HepG2 (cell line): ENCODE measurements around the gene COLEC12. TPM values are rescaled to one million over a fixed set of nuclear protein-coding genes. Genes with fewer than 3 reads are reported as not detected.

ENCODE experiments used
- ATAC-seq: fragments of 200-7000 bp; cut with Tn5 transposase; 3 replicates; pipeline ENCODE4 v1.9.1; 2020; ENCODE audit warnings: mild to moderate bottlenecking, moderate library complexity
- BruUV-seq: library from RNA; stranded (reverse); fragments of 400-500 nt; replicated peaks from 2 replicates; lab custom pipeline; 2021; lab: Mats Ljungman, UMichigan
- CTCF ChIA-PET: fragments of 300-600 bp; formaldehyde crosslinking; extraction: SDS; loops from one replicate; lab custom pipeline; 2021; ENCODE audit warnings: low total read pairs, inconsistent platforms, low intra/inter-chr PET ratio; lab: Yijun Ruan, JAX
- POLR2A ChIA-PET: fragments of 350-600 bp; sonication (Branson Sonifier 250); formaldehyde crosslinking; loops from one replicate; lab custom pipeline; 2020; ENCODE audit warnings: antibody characterized with exemption, inconsistent platforms; lab: Yijun Ruan, JAX
- DNase-seq: peaks from one replicate; pipeline ENCODE4 v3.0.0-alpha.2; 2015; ENCODE audit warnings: low spot score
- FAIRE-seq: peaks from 3 replicates; lab custom pipeline; 2011; peaks lifted over from hg19 to GRCh38; lab: Jason Lieb, UNC
- H2AFZ ChIP-seq: one replicate; pipeline ENCODE4 v1.6.1; 2011; ENCODE audit warnings: low read length, inconsistent platforms
- H3K27ac ChIP-seq: fragments of 300-600 bp; 3 replicates; pipeline ENCODE4 v1.8.0; 2011; ENCODE audit warnings: mixed run types, mild to moderate bottlenecking, mixed read lengths, low read length, inconsistent platforms; ENCODE audit not compliant: insufficient read depth; ENCODE audit errors: extremely low read length
- H3K27me3 ChIP-seq, 2 experiments: fragments of 200-600 bp in 1 of 2; 2 replicates in 1 of 2; 3 replicates in 1 of 2; pipeline versions ENCODE4 v1.6.0 to v1.8.0; 2011; ENCODE audit warnings: low read length in 2 of 2, mild to moderate bottlenecking in 2 of 2, moderate library complexity in 2 of 2, inconsistent platforms in 1 of 2; ENCODE audit not compliant: insufficient read depth in 2 of 2, control insufficient read depth in 1 of 2
- H3K36me3 ChIP-seq, 2 experiments: fragments of 200-600 bp in 1 of 2; replicated peaks in 1 of 2; 2 replicates in 1 of 2; 3 replicates in 1 of 2; pipeline versions ENCODE4 v1.5.1 to v1.8.0; 2011; ENCODE audit warnings: low read length in 2 of 2, inconsistent platforms in 1 of 2; ENCODE audit not compliant: insufficient read depth in 2 of 2, control insufficient read depth in 1 of 2
- H3K4me1 ChIP-seq: 2 replicates; pipeline ENCODE4 v1.5.1; 2012; ENCODE audit warnings: low read length, inconsistent platforms; ENCODE audit not compliant: insufficient read depth
- H3K4me2 ChIP-seq: 2 replicates; pipeline ENCODE4 v1.6.0; 2011; ENCODE audit warnings: low read depth, low read length, inconsistent platforms
- H3K4me3 ChIP-seq, 3 experiments: fragments of 200-600 bp in 1 of 3; sonication (generic), shearing (Covaris generic) in 1 of 3; replicated peaks in 1 of 3; 2 replicates each; pipeline ENCODE4 v1.5.1; 2011 to 2016; ENCODE audit warnings: low read length in 3 of 3, inconsistent platforms in 2 of 3, low read depth in 2 of 3, mild to moderate bottlenecking in 2 of 3, control low read depth in 1 of 3, mixed read lengths in 1 of 3; ENCODE audit not compliant: insufficient read depth in 1 of 3
- H3K79me2 ChIP-seq: one replicate; pipeline ENCODE4 v1.6.1; 2011; ENCODE audit warnings: low read length, inconsistent platforms; ENCODE audit not compliant: insufficient read depth
- H3K9ac ChIP-seq: 2 replicates; pipeline ENCODE4 v1.6.0; 2011; ENCODE audit warnings: mild to moderate bottlenecking, low read depth, low read length, inconsistent platforms; ENCODE audit not compliant: insufficient read depth
- H3K9me3 ChIP-seq: 2 replicates; pipeline ENCODE4 v1.5.1; 2012; ENCODE audit warnings: mild to moderate bottlenecking, low read length
- H4K20me1 ChIP-seq: 2 replicates; pipeline ENCODE4 v1.6.0; 2011; ENCODE audit warnings: inconsistent platforms, mild to moderate bottlenecking, low read length, moderate library complexity; ENCODE audit not compliant: insufficient read depth
- GPN1 ChIP-seq: sonication (generic); formaldehyde crosslinking; IDR thresholded peaks from 2 replicates; pipeline ENCODE4 v1.5.1; 2020; ENCODE audit warnings: missing genetic modification reagents, borderline replicate concordance
- SIN3B ChIP-seq: fragments of 150-350 bp; IDR thresholded peaks from 2 replicates; pipeline ENCODE4 v1.6.1; 2014; ENCODE audit warnings: low read length
- THYN1 ChIP-seq: sonication (generic); formaldehyde crosslinking; IDR thresholded peaks from 2 replicates; pipeline ENCODE4 v1.8.1; 2023; ENCODE audit warnings: low read depth, mild to moderate bottlenecking, moderate library complexity, missing genetic modification reagents, borderline replicate concordance
- ZNF577 ChIP-seq: sonication (generic); formaldehyde crosslinking; IDR thresholded peaks from 2 replicates; pipeline ENCODE4 v1.4.0; 2020; ENCODE audit warnings: mild to moderate bottlenecking, low read depth, missing genetic modification reagents, borderline replicate concordance
- ZNF839 ChIP-seq: sonication (generic); formaldehyde crosslinking; IDR thresholded peaks from 2 replicates; pipeline ENCODE4 v1.4.0; 2020; ENCODE audit warnings: missing genetic modification reagents, mild to moderate bottlenecking, borderline replicate concordance
- WGBS: methylation state at CpG from one replicate; pipeline ENCODE4 v1.1.6; 2017; ENCODE audit warnings: low lambda C conversion rate; 5-methylcytosine and 5-hydroxymethylcytosine counted together
- in situ Hi-C: cut with HindIII; loops from 2 replicates; pipeline ENCODE4 v1.10.0; 2017; ENCODE audit warnings: low pct_unique_long_range_greater_than_20kb; ENCODE audit not compliant: extremely low pct_ligation_motif_present
- intact Hi-C: fragments of 100-400 bp; cut with micrococcal nuclease; formaldehyde crosslinking; loops from one replicate; pipeline ENCODE4 v1.10.0; 2022; ENCODE audit not compliant: unreplicated experiment
- polyA plus RNA-seq, 8 experiments: library from polyadenylated mRNA; depleted of rRNA in 3 of 8; stranded (reverse) in 7 of 8; unstranded in 1 of 8; fragments of >200 nt; fragmentation: Illumina TruSeq in 4 of 8; extraction: Trizol in 4 of 8; gene quantifications; 2 replicates each; pipeline versions ENCODE4 v1.2.1 to v1.2.3, GENCODE V29; 2011 to 2016; ENCODE audit warnings: low read depth in 4 of 8, missing spikeins in 1 of 8, mixed read lengths in 1 of 8; ENCODE audit not compliant: insufficient read depth in 1 of 8
- total RNA-seq, 5 experiments: library from RNA; depleted of rRNA; stranded (reverse); fragments of >200 nt; fragmentation: Illumina TruSeq; extraction: Trizol; gene quantifications; 2 replicates each; pipeline ENCODE4 v1.2.3, GENCODE V29; 2016; ENCODE audit warnings: low read depth in 1 of 5
- TF ChIP-seq, protein P1 (sequence below): sonication (generic); formaldehyde crosslinking; IDR thresholded peaks from 2 replicates; pipeline ENCODE4 v1.9.0; 2021; ENCODE audit warnings: missing genetic modification reagents, mild to moderate bottlenecking, borderline replicate concordance
- TF ChIP-seq, protein P2 (sequence below): sonication (generic); formaldehyde crosslinking; IDR thresholded peaks from 2 replicates; pipeline ENCODE4 v1.4.0; 2020; ENCODE audit warnings: mild to moderate bottlenecking, missing genetic modification reagents, borderline replicate concordance
- TF ChIP-seq, protein P3 (sequence below): sonication (generic); formaldehyde crosslinking; IDR thresholded peaks from 2 replicates; pipeline ENCODE4 v1.9.0; 2021; ENCODE audit warnings: missing genetic modification reagents, mild to moderate bottlenecking, borderline replicate concordance
- TF ChIP-seq, protein P4 (sequence below): sonication (generic); formaldehyde crosslinking; IDR thresholded peaks from 2 replicates; pipeline ENCODE4; 2020; ENCODE audit warnings: missing genetic modification reagents, mild to moderate bottlenecking, borderline replicate concordance
- TF ChIP-seq, protein P5 (sequence below): sonication (generic); formaldehyde crosslinking; IDR thresholded peaks from 2 replicates; pipeline ENCODE4 v1.5.0; 2020; ENCODE audit warnings: mild to moderate bottlenecking, missing genetic modification reagents

The COLEC12 gene
- total and polyA plus RNA-seq, 2 of the 13 experiments (the other 11 are each of a cell fraction or from before 2014, with no cell fraction given) = 0.02 to 0.11 TPM

DNA sequence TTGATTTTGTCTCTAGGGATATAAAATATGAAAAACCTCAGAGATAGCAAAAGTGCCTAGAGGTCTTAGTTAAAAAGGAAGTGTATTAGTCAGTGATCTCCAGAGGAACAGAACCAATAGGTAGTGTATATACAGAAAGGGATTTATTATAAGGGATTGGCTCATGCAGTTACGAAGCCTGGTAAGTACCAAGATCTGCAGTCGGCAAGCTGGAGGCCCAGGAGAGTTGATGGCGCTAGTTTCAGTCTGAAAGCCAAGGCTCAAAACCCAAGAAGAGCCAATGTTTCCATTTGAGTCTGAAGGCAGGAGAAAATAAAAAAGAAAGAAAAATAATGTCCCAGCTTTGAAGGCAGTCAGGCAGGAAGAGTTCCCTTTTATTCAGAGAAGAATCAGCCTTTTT lies 93.3 kb downstream of the COLEC12 start:
- no TSS peak for BruUV-seq
- 92% methylated on average over 3 of the region's 3 CpGs for WGBS
- intact Hi-C loops = no loop called here
- TF ChIP-seq ZNF577 (CRISPR knock-in tag) (no peak), GPN1 (CRISPR knock-in tag) (no peak), SIN3B (no peak), THYN1 (CRISPR knock-in tag) (no peak), ZNF839 (CRISPR knock-in tag) (no peak)
- TF ChIP-seq, protein P1, sequence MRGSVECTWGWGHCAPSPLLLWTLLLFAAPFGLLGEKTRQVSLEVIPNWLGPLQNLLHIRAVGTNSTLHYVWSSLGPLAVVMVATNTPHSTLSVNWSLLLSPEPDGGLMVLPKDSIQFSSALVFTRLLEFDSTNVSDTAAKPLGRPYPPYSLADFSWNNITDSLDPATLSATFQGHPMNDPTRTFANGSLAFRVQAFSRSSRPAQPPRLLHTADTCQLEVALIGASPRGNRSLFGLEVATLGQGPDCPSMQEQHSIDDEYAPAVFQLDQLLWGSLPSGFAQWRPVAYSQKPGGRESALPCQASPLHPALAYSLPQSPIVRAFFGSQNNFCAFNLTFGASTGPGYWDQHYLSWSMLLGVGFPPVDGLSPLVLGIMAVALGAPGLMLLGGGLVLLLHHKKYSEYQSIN = no peak
- TF ChIP-seq, protein P2, sequence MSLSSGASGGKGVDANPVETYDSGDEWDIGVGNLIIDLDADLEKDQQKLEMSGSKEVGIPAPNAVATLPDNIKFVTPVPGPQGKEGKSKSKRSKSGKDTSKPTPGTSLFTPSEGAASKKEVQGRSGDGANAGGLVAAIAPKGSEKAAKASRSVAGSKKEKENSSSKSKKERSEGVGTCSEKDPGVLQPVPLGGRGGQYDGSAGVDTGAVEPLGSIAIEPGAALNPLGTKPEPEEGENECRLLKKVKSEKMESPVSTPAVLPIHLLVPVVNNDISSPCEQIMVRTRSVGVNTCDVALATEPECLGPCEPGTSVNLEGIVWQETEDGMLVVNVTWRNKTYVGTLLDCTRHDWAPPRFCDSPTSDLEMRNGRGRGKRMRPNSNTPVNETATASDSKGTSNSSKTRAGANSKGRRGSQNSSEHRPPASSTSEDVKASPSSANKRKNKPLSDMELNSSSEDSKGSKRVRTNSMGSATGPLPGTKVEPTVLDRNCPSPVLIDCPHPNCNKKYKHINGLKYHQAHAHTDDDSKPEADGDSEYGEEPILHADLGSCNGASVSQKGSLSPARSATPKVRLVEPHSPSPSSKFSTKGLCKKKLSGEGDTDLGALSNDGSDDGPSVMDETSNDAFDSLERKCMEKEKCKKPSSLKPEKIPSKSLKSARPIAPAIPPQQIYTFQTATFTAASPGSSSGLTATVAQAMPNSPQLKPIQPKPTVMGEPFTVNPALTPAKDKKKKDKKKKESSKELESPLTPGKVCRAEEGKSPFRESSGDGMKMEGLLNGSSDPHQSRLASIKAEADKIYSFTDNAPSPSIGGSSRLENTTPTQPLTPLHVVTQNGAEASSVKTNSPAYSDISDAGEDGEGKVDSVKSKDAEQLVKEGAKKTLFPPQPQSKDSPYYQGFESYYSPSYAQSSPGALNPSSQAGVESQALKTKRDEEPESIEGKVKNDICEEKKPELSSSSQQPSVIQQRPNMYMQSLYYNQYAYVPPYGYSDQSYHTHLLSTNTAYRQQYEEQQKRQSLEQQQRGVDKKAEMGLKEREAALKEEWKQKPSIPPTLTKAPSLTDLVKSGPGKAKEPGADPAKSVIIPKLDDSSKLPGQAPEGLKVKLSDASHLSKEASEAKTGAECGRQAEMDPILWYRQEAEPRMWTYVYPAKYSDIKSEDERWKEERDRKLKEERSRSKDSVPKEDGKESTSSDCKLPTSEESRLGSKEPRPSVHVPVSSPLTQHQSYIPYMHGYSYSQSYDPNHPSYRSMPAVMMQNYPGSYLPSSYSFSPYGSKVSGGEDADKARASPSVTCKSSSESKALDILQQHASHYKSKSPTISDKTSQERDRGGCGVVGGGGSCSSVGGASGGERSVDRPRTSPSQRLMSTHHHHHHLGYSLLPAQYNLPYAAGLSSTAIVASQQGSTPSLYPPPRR (CRISPR knock-in tag) = no peak
- TF ChIP-seq, protein P3, sequence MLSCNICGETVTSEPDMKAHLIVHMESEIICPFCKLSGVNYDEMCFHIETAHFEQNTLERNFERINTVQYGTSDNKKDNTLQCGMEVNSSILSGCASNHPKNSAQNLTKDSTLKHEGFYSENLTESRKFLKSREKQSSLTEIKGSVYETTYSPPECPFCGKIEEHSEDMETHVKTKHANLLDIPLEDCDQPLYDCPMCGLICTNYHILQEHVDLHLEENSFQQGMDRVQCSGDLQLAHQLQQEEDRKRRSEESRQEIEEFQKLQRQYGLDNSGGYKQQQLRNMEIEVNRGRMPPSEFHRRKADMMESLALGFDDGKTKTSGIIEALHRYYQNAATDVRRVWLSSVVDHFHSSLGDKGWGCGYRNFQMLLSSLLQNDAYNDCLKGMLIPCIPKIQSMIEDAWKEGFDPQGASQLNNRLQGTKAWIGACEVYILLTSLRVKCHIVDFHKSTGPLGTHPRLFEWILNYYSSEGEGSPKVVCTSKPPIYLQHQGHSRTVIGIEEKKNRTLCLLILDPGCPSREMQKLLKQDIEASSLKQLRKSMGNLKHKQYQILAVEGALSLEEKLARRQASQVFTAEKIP (CRISPR knock-in tag) = no peak
- TF ChIP-seq, protein P4, sequence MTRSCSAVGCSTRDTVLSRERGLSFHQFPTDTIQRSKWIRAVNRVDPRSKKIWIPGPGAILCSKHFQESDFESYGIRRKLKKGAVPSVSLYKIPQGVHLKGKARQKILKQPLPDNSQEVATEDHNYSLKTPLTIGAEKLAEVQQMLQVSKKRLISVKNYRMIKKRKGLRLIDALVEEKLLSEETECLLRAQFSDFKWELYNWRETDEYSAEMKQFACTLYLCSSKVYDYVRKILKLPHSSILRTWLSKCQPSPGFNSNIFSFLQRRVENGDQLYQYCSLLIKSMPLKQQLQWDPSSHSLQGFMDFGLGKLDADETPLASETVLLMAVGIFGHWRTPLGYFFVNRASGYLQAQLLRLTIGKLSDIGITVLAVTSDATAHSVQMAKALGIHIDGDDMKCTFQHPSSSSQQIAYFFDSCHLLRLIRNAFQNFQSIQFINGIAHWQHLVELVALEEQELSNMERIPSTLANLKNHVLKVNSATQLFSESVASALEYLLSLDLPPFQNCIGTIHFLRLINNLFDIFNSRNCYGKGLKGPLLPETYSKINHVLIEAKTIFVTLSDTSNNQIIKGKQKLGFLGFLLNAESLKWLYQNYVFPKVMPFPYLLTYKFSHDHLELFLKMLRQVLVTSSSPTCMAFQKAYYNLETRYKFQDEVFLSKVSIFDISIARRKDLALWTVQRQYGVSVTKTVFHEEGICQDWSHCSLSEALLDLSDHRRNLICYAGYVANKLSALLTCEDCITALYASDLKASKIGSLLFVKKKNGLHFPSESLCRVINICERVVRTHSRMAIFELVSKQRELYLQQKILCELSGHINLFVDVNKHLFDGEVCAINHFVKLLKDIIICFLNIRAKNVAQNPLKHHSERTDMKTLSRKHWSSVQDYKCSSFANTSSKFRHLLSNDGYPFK (CRISPR knock-in tag) = no peak
- TF ChIP-seq, protein P5, sequence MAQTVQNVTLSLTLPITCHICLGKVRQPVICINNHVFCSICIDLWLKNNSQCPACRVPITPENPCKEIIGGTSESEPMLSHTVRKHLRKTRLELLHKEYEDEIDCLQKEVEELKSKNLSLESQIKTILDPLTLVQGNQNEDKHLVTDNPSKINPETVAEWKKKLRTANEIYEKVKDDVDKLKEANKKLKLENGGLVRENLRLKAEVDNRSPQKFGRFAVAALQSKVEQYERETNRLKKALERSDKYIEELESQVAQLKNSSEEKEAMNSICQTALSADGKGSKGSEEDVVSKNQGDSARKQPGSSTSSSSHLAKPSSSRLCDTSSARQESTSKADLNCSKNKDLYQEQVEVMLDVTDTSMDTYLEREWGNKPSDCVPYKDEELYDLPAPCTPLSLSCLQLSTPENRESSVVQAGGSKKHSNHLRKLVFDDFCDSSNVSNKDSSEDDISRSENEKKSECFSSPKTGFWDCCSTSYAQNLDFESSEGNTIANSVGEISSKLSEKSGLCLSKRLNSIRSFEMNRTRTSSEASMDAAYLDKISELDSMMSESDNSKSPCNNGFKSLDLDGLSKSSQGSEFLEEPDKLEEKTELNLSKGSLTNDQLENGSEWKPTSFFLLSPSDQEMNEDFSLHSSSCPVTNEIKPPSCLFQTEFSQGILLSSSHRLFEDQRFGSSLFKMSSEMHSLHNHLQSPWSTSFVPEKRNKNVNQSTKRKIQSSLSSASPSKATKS = no peak

More for the DNA sequence above, 93.3 kb downstream of the COLEC12 start:
- H3K4me3 ChIP-seq = no peak overlapping the region
- H3K9me3 ChIP-seq = peaks cover 10% of the 10 kb centered on the region; the same call in 1 of the 2 replicates
- in situ Hi-C loops = no loop called here
- no peaks in the 10 kb centered on the region for H3K36me3 ChIP-seq
- ChIA-PET POLR2A (no interaction called here), CTCF (no interaction called here)
- no peaks in the 10 kb centered on the region for H3K79me2 ChIP-seq
- FAIRE-seq = no peak
- H4K20me1 ChIP-seq = no peaks in the 10 kb centered on the region
- H3K4me2 ChIP-seq = no peak overlapping the region
- no peak for DNase-seq
- ATAC-seq = no peak
- no peak overlapping the region for H3K27ac ChIP-seq
- no peak overlapping the region for H2AFZ ChIP-seq
- peaks cover 10% of the 10 kb centered on the region; the same call in 1 of the 2 replicates for H3K4me1 ChIP-seq
- H3K9ac ChIP-seq = no peak overlapping the region
- peaks cover 0 to under 1% of the 10 kb centered on the region in 2 experiments; a peak in 2 of 5 replicates for H3K27me3 ChIP-seq
